Osteocyte (in vitro differentiated cells): ENCODE data around the gene RUNX2. TPM values are rescaled to one million over a fixed set of nuclear protein-coding genes. Genes with fewer than 3 reads are reported as not detected.

Source experiments
- DNase-seq: peaks from one replicate; pipeline ENCODE4 v3.0.0; 2021; ENCODE audit warnings: mixed read lengths; ENCODE audit not compliant: unreplicated experiment; ENCODE audit errors: extremely low spot score
- H3K27ac Mint-ChIP-seq: one replicate; pipeline ENCODE4 v1.8.0; 2021; ENCODE audit warnings: mild to moderate bottlenecking, mixed read lengths; ENCODE audit not compliant: unreplicated experiment
- H3K27me3 Mint-ChIP-seq: one replicate; pipeline ENCODE4 v1.8.0; 2021; ENCODE audit warnings: mixed read lengths; ENCODE audit not compliant: unreplicated experiment
- H3K36me3 Mint-ChIP-seq: one replicate; pipeline ENCODE4 v1.8.0; 2021; ENCODE audit warnings: mixed read lengths; ENCODE audit not compliant: unreplicated experiment
- H3K4me1 Mint-ChIP-seq: one replicate; pipeline ENCODE4 v1.8.0; 2021; ENCODE audit warnings: mixed read lengths; ENCODE audit not compliant: unreplicated experiment
- H3K4me3 Mint-ChIP-seq: one replicate; pipeline ENCODE4 v1.8.0; 2021; ENCODE audit warnings: mild to moderate bottlenecking, moderate library complexity, mixed read lengths; ENCODE audit not compliant: unreplicated experiment
- H3K9me3 Mint-ChIP-seq: one replicate; pipeline ENCODE4 v1.8.0; 2021; ENCODE audit warnings: mixed read lengths; ENCODE audit not compliant: unreplicated experiment
- CTCF ChIP-seq: fragments of 200-600 bp; sonication (generic); IDR thresholded peaks from 2 replicates; pipeline ENCODE4 v1.5.0; 2021; ENCODE audit warnings: antibody characterized with exemption, mild to moderate bottlenecking, moderate library complexity
- total RNA-seq: library from RNA; stranded (reverse); gene quantifications from 2 replicates; pipeline ENCODE4 v1.2.1, GENCODE V29; 2021

The RUNX2 gene
- total RNA-seq, 1 donor from 2014 or later, result 28.1 TPM

- no peak for TF ChIP-seq CTCF
- DNase-seq, result no peak
- no peaks in the 10 kb centered on the region for H3K27me3 Mint-ChIP-seq
Observed at GRCh38 chr6:45518013-45518720, 190.0 kb downstream of the RUNX2 start.

GRCh38 chr6:45521226-45521625 lies 193.1 kb downstream of the RUNX2 start:
- Mint-ChIP-seq H3K27ac (peak overlapping the region; percentile 80), H3K4me3 (no peak overlapping the region), H3K4me1 (peaks cover 32% of the 10 kb centered on the region), H3K36me3 (peaks cover 14% of the 10 kb centered on the region), H3K9me3 (no peaks in the 10 kb centered on the region), H3K27me3 (no peaks in the 10 kb centered on the region)
- no peak for DNase-seq
- TF ChIP-seq CTCF, result no peak

More at GRCh38 chr6:45518013-45518720, 190.0 kb downstream of the RUNX2 start:
- Mint-ChIP-seq H3K27ac (no peak overlapping the region), H3K36me3 (peaks cover 24% of the 10 kb centered on the region), H3K4me1 (peaks cover 43% of the 10 kb centered on the region), H3K9me3 (no peaks in the 10 kb centered on the region), H3K4me3 (no peak overlapping the region)

- TF ChIP-seq CTCF, result no peak
- Mint-ChIP-seq H3K4me3 (no peak overlapping the region), H3K9me3 (no peaks in the 10 kb centered on the region), H3K27me3 (no peaks in the 10 kb centered on the region), H3K27ac (no peak overlapping the region), H3K4me1 (peaks cover 32% of the 10 kb centered on the region), H3K36me3 (peaks cover 13% of the 10 kb centered on the region)
- DNase-seq, result no peak
Observed at GRCh38 chr6:45522486-45522885, 194.4 kb downstream of the RUNX2 start.

- H3K27me3 Mint-ChIP-seq, result no peaks in the 10 kb centered on the region
- H3K4me1 Mint-ChIP-seq, result peaks cover 10% of the 10 kb centered on the region
- H3K9me3 Mint-ChIP-seq, result no peaks in the 10 kb centered on the region
- H3K4me3 Mint-ChIP-seq, result no peak overlapping the region
- H3K27ac Mint-ChIP-seq, result no peak overlapping the region
- no peak for DNase-seq
- peaks cover 21% of the 10 kb centered on the region for H3K36me3 Mint-ChIP-seq
- TF ChIP-seq CTCF, result no peak
Observed at GRCh38 chr6:45527210-45527609, 199.1 kb downstream of the RUNX2 start.

- Mint-ChIP-seq H3K27me3 (no peaks in the 10 kb centered on the region), H3K4me3 (peak overlapping the region; percentile 61), H3K27ac (peak overlapping the region; percentile 95), H3K4me1 (peaks cover 22% of the 10 kb centered on the region), H3K9me3 (no peaks in the 10 kb centered on the region), H3K36me3 (peaks cover 23% of the 10 kb centered on the region)
- DNase-seq, result no peak
- no peak for TF ChIP-seq CTCF
Observed at GRCh38 chr6:45531999-45532595, 204.0 kb downstream of the RUNX2 start.
